ENCODE data around the gene RRP12.

Gene RRP12

GRCh38 chr10:97360705-97361536 is 40.2 kb downstream of the RRP12 start:
- no peak for TF ChIP-seq CTCF (conservative IDR thresholded peaks at IDR 0.05; ENCODE audit: low read depth, low read length)
- DNase-seq (ENCODE audit: low read depth), result no peak
- H3K4me3 ChIP-seq (ENCODE audit: low read length), result no peak overlapping the region

- no peak overlapping the region for H3K4me3 ChIP-seq (ENCODE audit: low read length)
- no peak for DNase-seq (ENCODE audit: low read depth)
- no peak for TF ChIP-seq CTCF (conservative IDR thresholded peaks at IDR 0.05; ENCODE audit: low read depth, low read length)
Observed at GRCh38 chr10:97358781-97359180, 42.4 kb downstream of the RRP12 start.

DNA sequence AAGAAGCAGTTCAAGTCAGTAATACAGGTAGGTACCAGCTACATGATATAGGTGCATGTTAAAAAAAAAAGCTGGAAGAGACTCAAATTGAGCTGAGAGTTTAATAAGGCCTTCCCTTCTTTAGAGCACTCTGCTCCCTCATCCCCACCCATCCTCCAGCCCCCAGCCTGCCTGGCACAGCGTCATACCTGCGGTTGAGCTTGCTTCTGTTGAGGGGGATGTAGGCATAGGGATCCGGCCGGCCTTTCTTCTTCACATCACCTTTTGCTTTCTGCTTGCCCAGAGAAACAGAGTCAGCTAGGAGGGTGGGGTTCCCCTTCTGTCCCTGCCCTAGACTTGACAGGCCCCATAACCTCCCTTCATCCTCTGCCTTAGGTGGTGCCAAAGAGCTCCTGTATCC is 42.8 kb downstream of the RRP12 start:
- no peak for DNase-seq (ENCODE audit: low read depth)
- H3K4me3 ChIP-seq (ENCODE audit: low read length), result no peak overlapping the region
- no peak for TF ChIP-seq CTCF (conservative IDR thresholded peaks at IDR 0.05; ENCODE audit: low read depth, low read length)

DNA sequence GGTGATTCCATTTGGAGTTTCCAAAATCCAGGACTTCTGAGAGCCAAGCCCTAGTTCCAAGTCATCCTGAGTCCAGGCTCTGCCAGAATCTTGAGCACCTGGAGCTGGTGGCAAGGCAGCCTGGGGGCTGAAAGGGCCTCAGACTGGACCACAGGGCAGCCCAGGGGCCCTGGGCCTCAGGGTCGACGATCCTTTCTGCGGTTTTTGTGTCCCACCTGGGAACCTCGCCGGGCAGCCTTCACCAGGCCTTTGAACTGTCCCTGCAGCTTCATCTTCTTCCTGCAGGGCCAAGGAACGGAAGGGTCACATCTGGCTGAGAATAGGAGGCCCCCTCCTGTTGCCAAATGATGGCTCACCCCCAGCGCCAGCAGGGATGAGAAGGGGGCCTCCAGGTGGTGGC is 44.2 kb downstream of the RRP12 start:
- no peak for DNase-seq (ENCODE audit: low read depth)
- H3K4me3 ChIP-seq (ENCODE audit: low read length), result no peak overlapping the region
- no peak for TF ChIP-seq CTCF (conservative IDR thresholded peaks at IDR 0.05; ENCODE audit: low read depth, low read length)

- no peak for DNase-seq (ENCODE audit: low read depth)
- no peak for TF ChIP-seq CTCF (conservative IDR thresholded peaks at IDR 0.05; ENCODE audit: low read depth, low read length)
- no peak overlapping the region for H3K4me3 ChIP-seq (ENCODE audit: low read length)
Observed at GRCh38 chr10:97356318-97356914, 44.7 kb downstream of the RRP12 start.

GRCh38 chr10:97355571-97355975 is 45.6 kb downstream of the RRP12 start:
- DNase-seq (ENCODE audit: low read depth), result no peak
- H3K4me3 ChIP-seq (ENCODE audit: low read length), result no peak overlapping the region
- TF ChIP-seq CTCF (conservative IDR thresholded peaks at IDR 0.05; ENCODE audit: low read depth, low read length), result peak; percentile 37

DNA sequence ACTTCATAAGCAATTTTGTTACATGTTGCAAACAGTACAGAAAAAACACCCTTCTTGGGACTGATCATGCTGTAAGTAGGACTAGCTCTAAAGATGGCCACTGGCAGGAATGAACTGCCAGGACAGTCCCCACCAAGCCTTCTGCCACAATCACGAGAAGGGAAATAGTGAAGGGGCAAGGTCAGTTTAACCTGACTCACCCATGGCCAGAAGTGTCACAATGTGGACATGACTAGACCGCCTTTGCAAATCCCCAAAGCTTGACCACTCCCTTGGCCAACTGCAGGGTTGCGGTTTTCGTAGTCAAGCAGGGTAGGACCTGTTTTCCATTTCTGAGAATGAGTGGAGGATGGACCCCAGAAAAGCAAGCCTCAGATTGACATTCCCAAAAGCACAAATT is 47.2 kb downstream of the RRP12 start:
- DNase-seq (ENCODE audit: low read depth), result no peak
- H3K4me3 ChIP-seq (ENCODE audit: low read length), result no peak overlapping the region
- no peak for TF ChIP-seq CTCF (conservative IDR thresholded peaks at IDR 0.05; ENCODE audit: low read depth, low read length)
